ENCODE measurements around the gene PAIP2B.

DNA sequence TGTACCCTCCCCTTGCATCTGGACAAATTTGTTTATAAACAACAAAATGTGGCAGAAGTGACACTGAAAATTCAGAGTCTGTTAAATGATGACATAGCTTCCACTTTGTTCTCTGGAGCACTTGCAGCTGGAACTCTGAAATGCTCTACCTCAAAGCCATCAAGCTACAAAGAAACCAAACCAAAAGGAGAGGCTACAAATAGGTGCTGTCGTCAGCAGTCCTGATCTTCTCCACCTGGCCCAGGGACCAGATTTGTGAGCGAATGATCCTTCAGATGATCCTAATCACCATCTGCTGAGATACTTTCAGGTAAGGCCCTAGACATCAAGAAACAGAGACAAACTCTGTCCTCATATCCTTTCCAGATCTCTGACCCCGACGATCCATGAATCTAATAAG lies 27.9 kb upstream of the PAIP2B start:
- TF ChIP-seq, protein P1, sequence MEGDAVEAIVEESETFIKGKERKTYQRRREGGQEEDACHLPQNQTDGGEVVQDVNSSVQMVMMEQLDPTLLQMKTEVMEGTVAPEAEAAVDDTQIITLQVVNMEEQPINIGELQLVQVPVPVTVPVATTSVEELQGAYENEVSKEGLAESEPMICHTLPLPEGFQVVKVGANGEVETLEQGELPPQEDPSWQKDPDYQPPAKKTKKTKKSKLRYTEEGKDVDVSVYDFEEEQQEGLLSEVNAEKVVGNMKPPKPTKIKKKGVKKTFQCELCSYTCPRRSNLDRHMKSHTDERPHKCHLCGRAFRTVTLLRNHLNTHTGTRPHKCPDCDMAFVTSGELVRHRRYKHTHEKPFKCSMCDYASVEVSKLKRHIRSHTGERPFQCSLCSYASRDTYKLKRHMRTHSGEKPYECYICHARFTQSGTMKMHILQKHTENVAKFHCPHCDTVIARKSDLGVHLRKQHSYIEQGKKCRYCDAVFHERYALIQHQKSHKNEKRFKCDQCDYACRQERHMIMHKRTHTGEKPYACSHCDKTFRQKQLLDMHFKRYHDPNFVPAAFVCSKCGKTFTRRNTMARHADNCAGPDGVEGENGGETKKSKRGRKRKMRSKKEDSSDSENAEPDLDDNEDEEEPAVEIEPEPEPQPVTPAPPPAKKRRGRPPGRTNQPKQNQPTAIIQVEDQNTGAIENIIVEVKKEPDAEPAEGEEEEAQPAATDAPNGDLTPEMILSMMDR (IDR thresholded peaks at IDR 0.05) = no peak
- TF ChIP-seq MXI1 (IDR thresholded peaks at IDR 0.05; ENCODE audit: low read depth, low read length) (no peak), JUND (IDR thresholded peaks at IDR 0.05) (no peak), GABPA (IDR thresholded peaks at IDR 0.05; ENCODE audit: low read depth) (no peak), FOXM1 (IDR thresholded peaks at IDR 0.05; ENCODE audit: low read depth) (no peak), RXRA (IDR thresholded peaks at IDR 0.05; ENCODE audit: borderline replicate concordance, low read depth) (no peak), TAF1 (IDR thresholded peaks at IDR 0.05; ENCODE audit: borderline replicate concordance, low read depth, low read length) (no peak), EP300 (IDR thresholded peaks at IDR 0.05; ENCODE audit: borderline replicate concordance in 1 of 2, low read depth in 1 of 2, low read length in 1 of 2) (no peak), EZH2phosphoT487 (IDR thresholded peaks at IDR 0.05; ENCODE audit: borderline replicate concordance, low read depth) (no peak), CHD2 (IDR thresholded peaks at IDR 0.05; ENCODE audit: low read length, partially characterized antibody) (no peak), SMC3 (IDR thresholded peaks at IDR 0.05; ENCODE audit: low read depth, low read length) (no peak)
- TF ChIP-seq, protein P2, sequence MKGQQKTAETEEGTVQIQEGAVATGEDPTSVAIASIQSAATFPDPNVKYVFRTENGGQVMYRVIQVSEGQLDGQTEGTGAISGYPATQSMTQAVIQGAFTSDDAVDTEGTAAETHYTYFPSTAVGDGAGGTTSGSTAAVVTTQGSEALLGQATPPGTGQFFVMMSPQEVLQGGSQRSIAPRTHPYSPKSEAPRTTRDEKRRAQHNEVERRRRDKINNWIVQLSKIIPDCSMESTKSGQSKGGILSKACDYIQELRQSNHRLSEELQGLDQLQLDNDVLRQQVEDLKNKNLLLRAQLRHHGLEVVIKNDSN (IDR thresholded peaks at IDR 0.05; ENCODE audit: borderline replicate concordance, low read depth) = no peak
- TF ChIP-seq, protein P3, sequence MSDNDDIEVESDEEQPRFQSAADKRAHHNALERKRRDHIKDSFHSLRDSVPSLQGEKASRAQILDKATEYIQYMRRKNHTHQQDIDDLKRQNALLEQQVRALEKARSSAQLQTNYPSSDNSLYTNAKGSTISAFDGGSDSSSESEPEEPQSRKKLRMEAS (IDR thresholded peaks at IDR 0.05; ENCODE audit: low read depth) = no peak
